SK-N-SH treated with all-trans-retinoic acid at 6 μM for 48 hours (cell line): ENCODE data around the gene BEND5.

Experiments
- ATAC-seq: fragments of 200-7000 bp; cut with Tn5 transposase; 3 replicates; pipeline ENCODE4 v1.9.1; 2020; ENCODE audit warnings: mild to moderate bottlenecking, moderate library complexity
- ARNTL ChIP-seq: fragments of 450-650 bp; formaldehyde crosslinking; IDR thresholded peaks from 2 replicates; pipeline ENCODE4 v1.5.0; 2020; ENCODE audit warnings: low read depth, mild to moderate bottlenecking, moderate library complexity, borderline replicate concordance
- BACH2 ChIP-seq: fragments of 250-450 bp; sonication (Bioruptor Pico); IDR thresholded peaks from 2 replicates; pipeline ENCODE4 v1.9.0; 2021; ENCODE audit warnings: mild to moderate bottlenecking, borderline replicate concordance
- CREB5 ChIP-seq: fragments of 250-450 bp; sonication (Bioruptor Pico); IDR thresholded peaks from 2 replicates; pipeline ENCODE4 v1.5.1; 2020; ENCODE audit warnings: low read depth, mild to moderate bottlenecking, moderate library complexity
- CSDC2 ChIP-seq: fragments of 250-450 bp; sonication (Bioruptor Pico); IDR thresholded peaks from 2 replicates; pipeline ENCODE4 v1.5.0; 2020; ENCODE audit warnings: mild to moderate bottlenecking, moderate library complexity
- CSRNP3 ChIP-seq: fragments of 250-450 bp; sonication (Bioruptor Pico); IDR thresholded peaks from 2 replicates; pipeline ENCODE4 v1.5.1; 2021; ENCODE audit warnings: mild to moderate bottlenecking, moderate library complexity
- ESRRG ChIP-seq: fragments of 250-450 bp; sonication (Bioruptor Pico); IDR thresholded peaks from 2 replicates; pipeline ENCODE4 v1.6.1; 2021; ENCODE audit warnings: mild to moderate bottlenecking
- PPARA ChIP-seq: fragments of 250-450 bp; sonication (Bioruptor Pico); IDR thresholded peaks from 2 replicates; pipeline ENCODE4 v1.5.0; 2020; ENCODE audit warnings: mild to moderate bottlenecking, borderline replicate concordance
- SNAI2 ChIP-seq: fragments of 250-450 bp; sonication (Bioruptor Pico); IDR thresholded peaks from 2 replicates; pipeline ENCODE4 v1.5.0; 2020; ENCODE audit warnings: mild to moderate bottlenecking, moderate library complexity
- TCF4 ChIP-seq: fragments of 250-450 bp; sonication (Bioruptor Pico); IDR thresholded peaks from 2 replicates; pipeline ENCODE4 v1.8.0; 2021; ENCODE audit warnings: mild to moderate bottlenecking, moderate library complexity, borderline replicate concordance
- TOX ChIP-seq: fragments of 250-450 bp; sonication (Bioruptor Pico); IDR thresholded peaks from 2 replicates; pipeline ENCODE4 v1.8.0; 2021; ENCODE audit warnings: mild to moderate bottlenecking, moderate library complexity, borderline replicate concordance
- ZFP3 ChIP-seq: fragments of 250-450 bp; sonication (Bioruptor Pico); IDR thresholded peaks from 2 replicates; pipeline ENCODE4 v1.5.0; 2020; ENCODE audit warnings: mild to moderate bottlenecking, moderate library complexity
- ZFP30 ChIP-seq: fragments of 450-650 bp; formaldehyde crosslinking; IDR thresholded peaks from 2 replicates; pipeline ENCODE4 v1.5.0; 2022; ENCODE audit warnings: mild to moderate bottlenecking, moderate library complexity
- ZNF565 ChIP-seq: fragments of 450-650 bp; formaldehyde crosslinking; conservative IDR thresholded peaks from 2 replicates; pipeline ENCODE4 v1.5.0; 2020; ENCODE audit warnings: low read depth, mild to moderate bottlenecking, moderate library complexity
- ZNF70 ChIP-seq: fragments of 450-650 bp; formaldehyde crosslinking; IDR thresholded peaks from 2 replicates; pipeline ENCODE4 v1.5.0; 2020; ENCODE audit warnings: mild to moderate bottlenecking, moderate library complexity
- ZNF8 ChIP-seq: fragments of 450-650 bp; formaldehyde crosslinking; IDR thresholded peaks from 2 replicates; pipeline ENCODE4 v1.5.0; 2020; ENCODE audit warnings: mild to moderate bottlenecking, moderate library complexity

Gene BEND5

GRCh38 chr1:48680411-48681035, 96.2 kb downstream of the BEND5 start:
- TF ChIP-seq SNAI2 (CRISPR knock-in tag) = no peak
- TF ChIP-seq ARNTL (CRISPR knock-in tag) = no peak
- TF ChIP-seq ZNF8 = no peak
- no peak for TF ChIP-seq ZNF565 (CRISPR knock-in tag)
- no peak for TF ChIP-seq ESRRG
- TF ChIP-seq CREB5 = no peak
- no peak for TF ChIP-seq PPARA (CRISPR knock-in tag)
- no peak for TF ChIP-seq TCF4 (CRISPR knock-in tag)
- no peak for TF ChIP-seq CSDC2
- no peak for TF ChIP-seq TOX (CRISPR knock-in tag)
- no peak for TF ChIP-seq ZNF70 (CRISPR knock-in tag)
- no peak for TF ChIP-seq BACH2 (CRISPR knock-in tag)
- TF ChIP-seq ZFP3 (CRISPR knock-in tag) = no peak
- TF ChIP-seq, all 23 proteins: peak for 0
- no peak for ATAC-seq

GRCh38 chr1:48679859-48680258, 96.8 kb downstream of the BEND5 start:
- TF ChIP-seq ZFP30 (CRISPR knock-in tag) (no peak), SNAI2 (CRISPR knock-in tag) (no peak)
- ATAC-seq = no peak

GRCh38 chr1:48678710-48679505, 97.8 kb downstream of the BEND5 start:
- ATAC-seq = no peak
- no peak for TF ChIP-seq TOX (CRISPR knock-in tag)
- no peak for TF ChIP-seq CSDC2
- no peak for TF ChIP-seq TCF4 (CRISPR knock-in tag)
- no peak for TF ChIP-seq ESRRG
- TF ChIP-seq PPARA (CRISPR knock-in tag) = no peak
- no peak for TF ChIP-seq ZNF8
- no peak for TF ChIP-seq CSRNP3 (CRISPR knock-in tag)
